Kidney epithelial cell (primary cell): ENCODE data around the gene GUCA2A. TPM values are rescaled to one million over a fixed set of nuclear protein-coding genes. Genes with fewer than 3 reads are reported as not detected.

Experiments used
- DNase-seq: peaks from one replicate; pipeline ENCODE4 v3.0.0-alpha.2; 2010; ENCODE audit warnings: low read depth
- H3K27me3 ChIP-seq: 2 replicates; pipeline ENCODE4 v1.6.0; 2011; ENCODE audit warnings: low read length; ENCODE audit not compliant: control insufficient read depth, insufficient read depth
- H3K36me3 ChIP-seq: 2 replicates; pipeline ENCODE4 v1.5.1; 2011; ENCODE audit warnings: low read length; ENCODE audit not compliant: control insufficient read depth, insufficient read depth
- H3K4me3 ChIP-seq: 2 replicates; pipeline ENCODE4 v1.5.1; 2011; ENCODE audit warnings: low read depth, mild to moderate bottlenecking, control low read depth, low read length
- CTCF ChIP-seq: IDR thresholded peaks from 2 replicates; pipeline ENCODE4 v1.5.1; 2011; ENCODE audit warnings: mild to moderate bottlenecking, moderate library complexity, low read length, control low read depth, inconsistent platforms; ENCODE audit not compliant: insufficient read depth, poor library complexity, severe bottlenecking
- total RNA-seq: library from RNA; depleted of rRNA; stranded (reverse); fragments of >200 nt; gene quantifications from 2 replicates; pipeline ENCODE4 v1.2.3, GENCODE V29; 2015

The GUCA2A gene
- total RNA-seq, 1 donor from 2014 or later = not detected

GRCh38 chr1:42136466-42136865, 28.1 kb downstream of the GUCA2A start:
- no peak for DNase-seq
- peaks cover 3% of the 10 kb centered on the region for H3K27me3 ChIP-seq
- TF ChIP-seq CTCF = no peak
- no peaks in the 10 kb centered on the region for H3K36me3 ChIP-seq
- no peak overlapping the region for H3K4me3 ChIP-seq

GRCh38 chr1:42135426-42135825, 29.1 kb downstream of the GUCA2A start:
- Histone ChIP-seq H3K27me3 (peaks cover 3% of the 10 kb centered on the region), H3K4me3 (no peak overlapping the region), H3K36me3 (no peaks in the 10 kb centered on the region)
- TF ChIP-seq CTCF = no peak
- no peak for DNase-seq

DNA sequence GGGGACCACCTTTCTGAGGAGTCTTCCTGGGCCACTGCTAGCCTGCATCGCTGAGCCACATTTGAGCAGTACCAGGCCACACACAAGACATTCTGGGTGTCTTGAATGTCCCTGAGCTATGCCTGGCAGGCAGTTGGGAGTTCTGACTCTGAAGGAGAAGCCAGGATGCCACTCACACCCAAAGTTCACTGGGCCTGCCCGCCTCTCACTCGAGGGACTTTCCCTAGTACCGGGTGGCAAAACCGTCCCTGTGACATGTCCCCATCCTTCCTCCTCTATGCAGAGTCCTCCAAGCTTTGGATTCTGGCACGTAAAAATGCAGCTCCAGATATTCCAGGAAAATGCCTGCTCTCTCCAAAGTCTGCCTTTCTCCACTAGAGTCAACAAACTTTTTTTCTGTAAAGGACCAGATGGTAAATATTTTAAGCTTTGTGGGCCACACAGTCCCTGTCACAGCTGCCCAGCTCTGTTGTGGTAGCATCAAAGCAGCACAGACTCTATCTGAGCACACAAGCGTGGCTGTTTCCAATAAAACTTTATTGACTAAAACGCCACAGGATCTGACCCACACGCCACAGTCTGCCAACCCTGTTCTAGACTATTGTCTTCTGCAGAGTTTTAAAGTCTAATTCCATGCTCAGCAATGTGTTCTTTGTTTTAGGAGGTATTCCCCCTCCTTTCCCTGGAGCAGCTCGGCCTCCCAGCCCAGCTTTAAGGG, 30.6 kb downstream of the GUCA2A start:
- Histone ChIP-seq H3K4me3 (no peak overlapping the region), H3K27me3 (peaks cover 3% of the 10 kb centered on the region), H3K36me3 (no peaks in the 10 kb centered on the region)
- no peak for TF ChIP-seq CTCF
- DNase-seq = no peak

DNA sequence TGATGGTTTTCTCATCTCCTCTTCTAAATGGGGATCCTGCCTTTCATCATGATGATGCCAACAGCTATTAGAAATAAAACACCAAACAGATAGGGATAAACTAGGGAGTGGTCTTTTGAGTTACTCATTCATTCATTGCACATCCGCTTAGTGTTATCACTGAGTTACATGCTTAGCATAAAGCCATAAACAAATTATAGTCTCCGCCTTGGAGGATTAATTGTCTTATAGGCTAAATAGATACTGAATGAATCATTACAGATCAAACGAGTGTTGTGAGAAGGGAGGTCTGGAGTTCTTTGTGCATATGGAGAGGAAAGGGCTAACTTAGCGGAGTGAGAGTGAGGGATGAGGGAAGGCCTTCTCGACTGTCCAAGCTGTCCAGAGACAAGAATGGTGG, 31.2 kb downstream of the GUCA2A start:
- TF ChIP-seq CTCF = no peak
- no peaks in the 10 kb centered on the region for H3K36me3 ChIP-seq
- no peak for DNase-seq
- H3K4me3 ChIP-seq = no peak overlapping the region
- H3K27me3 ChIP-seq = peaks cover 7% of the 10 kb centered on the region

GRCh38 chr1:42130061-42130660, 34.4 kb downstream of the GUCA2A start:
- no peak for TF ChIP-seq CTCF
- Histone ChIP-seq H3K36me3 (no peaks in the 10 kb centered on the region), H3K27me3 (peaks cover 5% of the 10 kb centered on the region), H3K4me3 (no peak overlapping the region)
- DNase-seq = no peak

GRCh38 chr1:42128964-42129363, 35.6 kb downstream of the GUCA2A start:
- Histone ChIP-seq H3K4me3 (no peak overlapping the region), H3K27me3 (peaks cover 5% of the 10 kb centered on the region), H3K36me3 (no peaks in the 10 kb centered on the region)
- TF ChIP-seq CTCF = no peak
- no peak for DNase-seq
